ENCODE measurements around the gene GMDS.

GMDS gene

GRCh38 chr6:2245103-2245876 is at the start of gene GMDS:
GMDS (minus strand) TSS chr6:2245605.
- DNase-seq (ENCODE audit: low read depth in 2 of 2): peak; percentile 75 to 80

- no peak for DNase-seq (ENCODE audit: low read depth in 2 of 2)
Measured at GRCh38 chr6:2285510-2285909, 40.1 kb upstream of the GMDS start.

GRCh38 chr6:2275892-2276242 is 30.5 kb upstream of the GMDS start:
- DNase-seq (ENCODE audit: low read depth in 2 of 2): no peak

- DNase-seq (ENCODE audit: low read depth in 2 of 2): no peak
Measured at GRCh38 chr6:2274981-2275891, 29.8 kb upstream of the GMDS start.

GRCh38 chr6:2272696-2273095 is 27.3 kb upstream of the GMDS start:
- no peak for DNase-seq (ENCODE audit: low read depth in 2 of 2)

- DNase-seq (ENCODE audit: low read depth in 2 of 2): no peak
Measured at GRCh38 chr6:2270054-2270453, 24.6 kb upstream of the GMDS start.

- DNase-seq (ENCODE audit: low read depth in 2 of 2): no peak
Measured at GRCh38 chr6:2266841-2267240, 21.4 kb upstream of the GMDS start.

GRCh38 chr6:2266031-2266795 is 20.8 kb upstream of the GMDS start:
- no peak for DNase-seq (ENCODE audit: low read depth in 2 of 2)

- DNase-seq (ENCODE audit: low read depth in 2 of 2): no peak
Measured at GRCh38 chr6:2264932-2265331, 19.5 kb upstream of the GMDS start.

GRCh38 chr6:2263896-2264295 is 18.5 kb upstream of the GMDS start:
- DNase-seq (ENCODE audit: low read depth in 2 of 2): no peak

- DNase-seq (ENCODE audit: low read depth in 2 of 2): no peak
Measured at GRCh38 chr6:2259574-2259973, 14.2 kb upstream of the GMDS start.

- no peak for DNase-seq (ENCODE audit: low read depth in 2 of 2)
Measured at GRCh38 chr6:2259002-2259494, 13.6 kb upstream of the GMDS start.

GRCh38 chr6:2258112-2258511 is 12.7 kb upstream of the GMDS start:
- no peak for DNase-seq (ENCODE audit: low read depth in 2 of 2)

- DNase-seq (ENCODE audit: low read depth in 2 of 2): no peak
Measured at GRCh38 chr6:2257363-2257762, 12.0 kb upstream of the GMDS start.

GRCh38 chr6:2254747-2255146 is 9.3 kb upstream of the GMDS start:
- no peak for DNase-seq (ENCODE audit: low read depth in 2 of 2)

- no peak for DNase-seq (ENCODE audit: low read depth in 2 of 2)
Measured at GRCh38 chr6:2249126-2249525, 3.7 kb upstream of the GMDS start.

GRCh38 chr6:2247664-2248063 is 2.3 kb upstream of the GMDS start:
- DNase-seq (ENCODE audit: low read depth in 2 of 2): no peak

- DNase-seq (ENCODE audit: low read depth in 2 of 2): peak; percentile 6 to 20
Measured at GRCh38 chr6:2245877-2246863, 765 bp upstream of the GMDS start.

GRCh38 chr6:2244261-2245102 is 923 bp downstream of the GMDS start:
- DNase-seq (ENCODE audit: low read depth in 2 of 2): peak; percentile 1 to 3

GRCh38 chr6:2242311-2242710 is 3.1 kb downstream of the GMDS start:
- DNase-seq (ENCODE audit: low read depth in 2 of 2): no peak

Data from stimulated activated CD8-positive, alpha-beta memory T cell treated with anti-CD3 and anti-CD28 coated beads, Interleukin-15, amount 100 ng/mL, for 48 hours (primary cell).